ENCODE measurements around the gene VEZF1.

GRCh38 chr17:57965521-57966160 lies 22.4 kb downstream of the VEZF1 start:
- TF ChIP-seq POLR2A (IDR thresholded peaks at IDR 0.05; ENCODE audit: low read depth, low read length) (no peak), POLR2AphosphoS5 (IDR thresholded peaks at IDR 0.05; ENCODE audit: low read depth, low read length) (no peak), POU2F2 (IDR thresholded peaks at IDR 0.05; ENCODE audit: low read depth, low read length) (no peak)

Measured in GM12891 (cell line).